Non-pigmented ciliary epithelial cell (primary cell): ENCODE data around the gene USF1.

Experiments used
- DNase-seq: peaks from one replicate; pipeline ENCODE4 v3.0.0-alpha.2; 2010; ENCODE audit warnings: low read depth

The USF1 gene

GRCh38 chr1:161045736-161046604 is at the start of gene USF1:
USF1 (minus strand) TSS chr1:161045977; CDS start chr1:161043275, 2,702 bp downstream.
- DNase-seq = peak; percentile 81

DNA sequence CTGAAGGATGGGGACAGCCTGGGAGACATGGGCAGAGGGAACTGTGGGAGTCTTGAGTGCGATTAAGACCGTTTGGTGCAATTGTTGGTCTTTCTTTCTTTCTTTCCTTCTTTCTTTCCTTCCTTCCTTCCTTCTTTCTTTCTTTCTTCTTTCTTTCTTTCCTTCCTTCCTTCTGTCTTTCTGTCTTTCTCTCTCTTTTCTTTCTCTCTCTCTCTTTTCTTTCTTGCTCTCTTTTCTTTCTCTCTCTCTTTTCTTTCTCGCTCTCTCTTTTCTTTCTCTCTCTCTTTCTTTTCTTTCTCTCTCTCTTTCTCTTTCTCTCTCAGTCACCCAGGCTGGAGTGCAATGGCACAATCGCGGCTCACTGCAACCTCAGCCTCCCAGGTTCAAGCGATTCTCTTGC is 49.5 kb upstream of the USF1 start:
- no peak for DNase-seq

- DNase-seq = no peak
Observed at GRCh38 chr1:161094481-161094880, 48.7 kb upstream of the USF1 start.

DNA sequence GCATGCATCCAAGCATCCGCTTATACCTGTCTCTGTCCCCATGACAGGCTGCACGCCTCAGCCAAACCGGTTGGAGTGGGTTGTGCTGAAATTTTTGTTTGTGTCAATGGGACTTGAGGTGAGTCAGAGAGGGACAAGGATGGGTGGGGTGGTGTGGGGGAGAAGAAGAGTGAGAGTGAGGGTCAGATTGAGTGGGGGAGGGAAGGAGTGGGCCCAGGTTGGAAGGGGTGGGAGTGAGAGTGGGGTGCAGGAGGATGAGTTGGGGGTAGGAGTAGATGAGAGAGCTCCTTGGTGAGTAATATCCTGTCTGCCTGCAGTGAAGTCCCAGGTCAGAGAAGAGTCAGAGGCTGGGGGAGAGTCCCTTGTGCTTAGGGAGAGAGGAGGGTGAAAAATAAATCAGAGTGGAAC is 46.8 kb upstream of the USF1 start:
- DNase-seq = no peak

DNA sequence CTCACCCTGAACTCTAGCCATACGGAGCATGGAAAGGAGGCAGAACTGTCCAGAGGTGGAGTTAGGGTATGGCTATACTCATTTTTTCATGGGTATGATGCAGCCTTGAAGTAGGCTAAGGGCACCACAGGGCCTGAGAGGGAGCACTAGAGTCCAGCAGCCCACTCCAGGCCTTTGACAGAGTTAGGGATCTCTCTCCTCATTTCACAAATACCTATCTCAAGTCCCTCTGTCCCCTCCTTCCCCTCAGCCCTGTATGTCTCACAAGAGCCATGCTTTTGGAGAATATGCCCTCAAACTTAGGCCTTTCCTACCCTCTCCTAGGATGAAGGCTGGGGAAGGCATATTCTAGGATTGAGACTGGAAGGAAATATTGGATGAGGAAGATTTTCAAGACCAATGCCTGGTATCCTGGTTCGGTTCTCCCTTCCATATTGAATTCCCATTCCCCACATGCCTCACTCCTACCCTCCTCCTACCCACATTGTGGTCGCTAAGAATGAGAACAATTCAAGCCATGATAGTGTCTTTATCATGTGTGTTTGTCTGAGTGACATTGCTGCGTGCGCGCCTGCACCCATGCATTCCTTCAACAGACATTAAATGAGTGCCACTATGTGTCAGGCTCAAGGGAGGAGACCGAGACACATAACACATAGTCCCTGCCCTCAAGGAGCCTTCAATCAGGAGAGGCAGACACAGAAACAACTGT is 46.2 kb upstream of the USF1 start:
- no peak for DNase-seq

DNA sequence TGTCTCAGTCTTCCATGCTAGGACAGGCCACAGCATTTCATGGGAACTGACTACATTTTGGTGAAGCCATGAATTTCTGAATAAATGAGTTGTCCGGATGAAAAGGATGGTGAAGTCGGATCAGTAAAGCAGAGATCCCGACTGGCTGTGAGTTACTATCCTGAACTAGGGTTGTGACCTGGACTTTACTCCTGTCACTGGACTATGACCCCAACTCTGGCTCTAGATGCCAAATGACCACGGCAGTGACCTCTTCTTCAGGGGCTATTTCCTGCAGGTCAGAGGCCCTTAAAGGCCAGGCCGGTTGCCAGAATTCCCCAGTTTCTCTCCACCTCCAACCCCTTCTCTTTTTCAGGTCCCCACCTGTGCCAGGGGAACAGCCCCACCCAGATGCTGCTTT is 45.3 kb upstream of the USF1 start:
- no peak for DNase-seq

DNA sequence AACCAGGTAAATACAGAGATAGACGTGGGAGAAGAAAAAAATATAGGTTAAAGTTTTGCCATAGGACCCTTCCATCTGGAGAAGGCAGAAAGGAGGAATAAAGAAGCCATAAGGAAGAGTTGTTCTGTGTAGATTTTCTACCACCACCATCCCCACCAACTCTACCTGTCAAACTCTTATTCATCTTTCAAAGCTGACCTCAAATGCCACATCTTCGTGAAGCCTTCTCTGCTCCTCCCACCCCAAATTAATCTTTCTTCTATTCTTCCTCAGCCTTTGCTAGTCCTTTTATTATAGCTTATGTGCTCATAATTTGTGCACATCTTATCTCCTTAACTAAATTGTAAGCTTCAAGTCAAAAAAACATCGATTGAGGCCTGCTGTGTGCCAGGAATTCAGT is 44.8 kb upstream of the USF1 start:
- DNase-seq = no peak

GRCh38 chr1:161089938-161090337 is 44.2 kb upstream of the USF1 start:
- no peak for DNase-seq

- DNase-seq = no peak
Observed at GRCh38 chr1:161089251-161089924, 43.6 kb upstream of the USF1 start, which contains the start of gene NECTIN4. NECTIN4 (minus strand) TSS chr1:161089558; CDS start chr1:161089296, 262 bp downstream.

DNA sequence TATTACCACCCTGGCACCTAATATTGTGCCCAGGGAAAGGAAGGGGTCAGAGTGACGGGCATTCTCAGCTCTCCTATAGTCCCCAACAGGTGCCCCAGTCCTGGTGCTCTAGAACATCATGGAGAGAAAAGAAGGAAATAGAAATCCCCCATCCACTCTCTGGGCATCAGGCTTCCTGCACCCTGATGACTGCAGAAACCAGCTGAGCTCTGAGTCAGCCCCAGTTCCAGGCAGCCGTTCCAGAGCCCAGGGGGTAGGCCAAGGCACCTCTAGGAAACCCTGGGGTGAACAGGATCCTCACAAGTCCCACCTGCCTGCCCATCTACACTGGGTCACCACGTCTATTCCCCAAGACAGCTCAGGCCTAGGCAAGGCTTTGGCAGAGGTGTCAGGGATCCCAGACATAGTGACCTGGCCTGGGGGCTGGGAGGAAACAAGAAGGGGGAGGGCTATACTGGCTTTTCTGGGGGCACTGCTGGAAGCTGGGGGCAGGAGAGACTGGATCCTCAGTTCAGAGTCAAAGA is 42.9 kb upstream of the USF1 start:
- DNase-seq = no peak

DNA sequence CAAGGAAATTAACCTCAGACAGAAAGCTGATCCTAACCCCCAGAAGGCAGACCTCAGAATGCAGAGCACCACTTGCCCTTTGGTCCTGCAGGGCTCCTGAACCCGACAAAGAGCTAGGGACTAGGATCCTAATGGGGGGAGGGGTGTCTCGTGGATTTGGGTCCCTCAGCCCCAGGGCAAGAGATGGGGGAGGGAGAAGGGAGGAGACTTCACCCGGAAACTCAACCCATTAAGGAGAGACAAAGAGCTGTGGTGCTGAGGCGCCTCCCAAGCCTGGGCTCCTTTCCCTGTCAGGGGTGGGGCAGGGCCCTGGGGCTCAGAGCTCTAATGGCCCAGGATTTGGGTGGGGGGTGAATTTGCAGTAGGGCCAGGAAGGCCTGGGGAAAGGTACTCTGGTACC is 40.7 kb upstream of the USF1 start:
- no peak for DNase-seq

DNA sequence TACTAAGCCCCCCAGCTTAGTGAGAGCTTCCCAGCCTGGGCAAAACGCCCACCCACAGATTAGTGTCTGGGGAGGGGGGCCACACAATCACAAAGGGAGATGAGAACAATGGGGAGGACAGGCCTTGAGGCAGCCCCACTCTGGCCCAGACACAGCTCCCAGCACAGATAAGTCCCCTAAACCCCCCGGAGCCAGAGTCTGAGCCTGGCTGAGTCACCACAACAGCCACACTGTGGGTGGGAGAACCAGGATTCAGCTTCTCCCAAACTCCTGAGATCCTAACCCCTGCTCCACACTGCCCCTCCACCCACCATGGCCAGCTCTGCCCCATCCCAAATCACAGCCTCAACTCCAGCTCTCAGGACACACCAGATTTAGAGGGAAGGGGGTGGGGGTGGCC is 39.4 kb upstream of the USF1 start:
- DNase-seq = no peak

- no peak for DNase-seq
Observed at GRCh38 chr1:161084597-161084988, 38.8 kb upstream of the USF1 start.

DNA sequence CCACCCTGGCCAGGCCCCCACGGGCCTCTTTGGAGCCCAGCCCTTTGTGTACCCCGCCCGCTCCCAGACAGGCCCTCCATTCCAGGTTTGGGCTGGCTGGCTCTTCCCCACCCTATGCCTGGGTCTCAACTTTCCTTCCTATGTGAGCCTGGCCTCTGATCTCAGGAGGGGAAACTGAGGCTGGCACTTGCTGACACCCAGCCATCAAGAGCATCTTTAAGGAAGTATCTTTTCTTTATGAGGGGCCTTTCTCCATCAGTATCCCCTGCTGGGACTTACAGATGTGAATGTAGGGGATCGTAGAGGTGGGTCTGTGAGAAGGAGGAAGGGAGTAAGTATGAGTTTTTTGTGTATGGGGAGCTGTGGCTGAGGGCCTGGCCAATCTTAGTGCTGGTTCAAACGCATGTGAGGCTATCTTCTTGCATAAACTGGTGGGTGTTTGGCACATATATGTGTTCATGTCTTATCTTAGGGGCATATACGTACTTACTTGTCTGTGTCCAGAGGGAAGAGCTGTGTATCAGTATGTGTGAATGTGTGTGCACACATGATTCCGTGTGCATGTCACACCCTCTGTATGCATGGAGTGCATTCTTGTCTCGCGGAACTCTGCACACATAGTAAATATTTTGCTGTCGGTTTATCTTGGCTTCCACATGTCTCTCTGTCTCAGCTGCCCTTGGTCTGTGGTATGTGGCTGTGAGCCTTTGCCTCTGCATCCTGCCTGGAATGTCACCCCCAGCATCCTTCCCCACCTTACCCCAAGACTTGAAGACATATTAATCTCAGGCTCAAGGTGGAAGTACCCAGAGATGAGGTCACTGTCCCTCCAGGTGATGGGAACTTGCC is 38.2 kb upstream of the USF1 start:
- no peak for DNase-seq

DNA sequence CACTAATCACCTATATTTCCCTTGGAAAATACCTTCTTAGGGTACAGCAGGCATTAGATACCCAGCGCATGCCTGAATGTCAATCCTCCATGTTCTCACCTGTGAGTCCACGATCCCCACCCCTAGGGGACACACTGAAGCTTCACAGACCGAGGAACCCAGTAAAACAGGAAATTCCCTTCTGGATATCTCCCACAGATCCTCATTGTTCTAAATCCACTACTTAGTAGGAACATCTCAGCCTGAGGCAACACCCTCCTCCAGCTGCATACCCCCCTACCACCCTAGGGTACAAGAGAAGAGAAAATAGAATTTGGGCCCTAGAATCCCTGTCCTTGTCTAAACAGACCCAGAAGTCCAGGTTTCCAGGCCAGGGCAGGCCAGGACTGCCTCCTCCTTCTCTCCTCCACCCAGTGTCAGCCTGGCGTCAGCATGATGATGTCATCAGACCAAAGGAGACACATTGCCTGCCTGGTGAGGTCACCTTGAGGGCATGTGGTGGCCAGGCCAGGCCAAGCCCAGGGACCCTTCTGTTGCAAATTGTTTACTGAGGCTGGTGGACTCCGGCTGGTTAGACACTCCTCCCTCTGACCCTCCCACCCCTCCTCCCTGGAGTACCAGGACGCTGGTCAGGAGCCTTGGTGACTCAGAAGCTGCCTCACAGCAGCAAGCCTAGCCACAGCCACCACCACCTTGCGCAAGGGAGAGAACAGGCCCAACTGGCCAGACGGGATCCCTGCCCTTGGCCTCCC is 37.4 kb upstream of the USF1 start:
- peak; percentile 78 for DNase-seq

DNA sequence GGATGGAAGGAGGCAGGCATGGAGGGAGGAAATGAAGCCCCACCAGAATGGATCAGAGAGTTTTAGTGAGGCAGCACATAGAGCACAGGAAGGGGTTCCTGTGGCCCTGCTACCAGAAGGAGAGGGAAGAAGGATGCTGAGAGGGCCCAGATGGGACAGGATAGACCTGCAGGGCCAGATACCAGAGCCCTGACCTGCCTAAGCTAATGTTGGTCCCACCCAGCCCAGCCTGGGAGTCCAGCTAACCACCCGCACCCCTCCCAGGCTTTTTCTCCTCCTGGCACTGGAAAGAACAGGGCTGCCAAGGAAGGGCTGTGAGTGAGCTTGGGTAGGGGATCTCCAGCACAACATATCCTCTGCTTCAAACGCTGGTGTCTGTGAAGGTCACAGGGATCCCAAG is 36.7 kb upstream of the USF1 start:
- DNase-seq = no peak

DNA sequence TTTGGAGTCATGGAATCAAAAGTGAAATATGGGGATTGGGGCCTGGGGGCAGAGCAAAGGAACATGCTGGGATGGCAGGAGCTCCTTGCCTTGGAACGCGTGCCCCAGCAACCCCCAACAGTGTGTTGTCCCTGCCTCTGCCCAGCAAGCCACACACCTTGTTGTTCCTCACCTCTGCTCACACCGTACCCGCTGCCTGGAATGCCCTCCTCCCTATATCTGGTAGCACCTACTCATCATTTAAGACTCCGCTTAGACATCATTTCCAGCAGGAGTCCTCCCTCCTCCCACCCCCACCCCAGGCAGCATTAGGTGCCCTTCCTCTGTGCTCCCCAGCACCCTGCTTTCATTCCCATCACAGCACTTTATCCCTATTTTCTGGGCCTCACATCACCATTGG is 35.7 kb upstream of the USF1 start:
- DNase-seq = no peak

- no peak for DNase-seq
Observed at GRCh38 chr1:161080441-161081405, 34.9 kb upstream of the USF1 start.

DNA sequence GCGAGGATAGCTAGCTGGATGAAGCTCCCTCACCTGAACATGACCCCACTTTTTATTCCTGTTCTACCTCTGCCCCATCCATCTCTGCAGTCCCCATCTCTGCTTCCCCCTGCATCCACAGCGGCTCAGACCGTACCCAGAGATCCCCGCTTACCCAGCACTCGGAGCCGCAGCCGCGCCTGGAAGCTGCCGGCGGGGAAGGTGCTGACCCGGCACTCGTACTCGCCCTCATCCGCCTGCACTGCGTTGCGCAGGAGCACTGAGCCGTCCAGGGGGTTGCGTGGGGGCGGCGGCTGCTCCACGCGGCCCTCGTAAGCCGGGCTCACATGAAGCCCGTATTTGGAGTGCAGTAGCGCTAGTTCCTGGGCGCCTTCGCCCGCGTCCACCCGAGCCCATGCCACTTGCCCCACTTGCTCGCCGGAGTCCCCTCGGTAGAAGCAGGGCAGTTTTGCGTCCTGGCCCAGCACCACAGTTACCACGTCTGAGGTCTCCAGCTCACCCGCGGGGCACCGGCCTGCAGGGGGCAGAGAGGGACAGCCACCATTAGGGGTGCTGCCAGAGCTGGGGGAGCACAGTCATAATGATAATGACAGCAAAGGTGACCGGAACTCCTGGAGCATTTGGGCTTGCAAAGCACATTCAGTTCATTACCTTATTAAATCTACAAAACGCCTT is 33.8 kb upstream of the USF1 start:
- DNase-seq = no peak
